HT1080 (cell line): ENCODE measurements around the gene CDH18. TPM values are rescaled to one million over a fixed set of nuclear protein-coding genes. Genes with fewer than 3 reads are reported as not detected.

Experiments
- DNase-seq: peaks from one replicate; pipeline ENCODE4 v3.0.0-alpha.2; 2015; ENCODE audit warnings: low read depth
- total RNA-seq: library from RNA; depleted of rRNA; stranded (reverse); fragments of >200 nt; shearing (Covaris generic); gene quantifications from 2 replicates; pipeline ENCODE4 v1.2.3, GENCODE V29; 2014

Gene CDH18
- total RNA-seq, 1 experiment from 2014 or later: 0.31 TPM

- DNase-seq: peak; percentile 93
Observed at GRCh38 chr5:19928562-19929421, 59.2 kb downstream of the CDH18 start.

DNA sequence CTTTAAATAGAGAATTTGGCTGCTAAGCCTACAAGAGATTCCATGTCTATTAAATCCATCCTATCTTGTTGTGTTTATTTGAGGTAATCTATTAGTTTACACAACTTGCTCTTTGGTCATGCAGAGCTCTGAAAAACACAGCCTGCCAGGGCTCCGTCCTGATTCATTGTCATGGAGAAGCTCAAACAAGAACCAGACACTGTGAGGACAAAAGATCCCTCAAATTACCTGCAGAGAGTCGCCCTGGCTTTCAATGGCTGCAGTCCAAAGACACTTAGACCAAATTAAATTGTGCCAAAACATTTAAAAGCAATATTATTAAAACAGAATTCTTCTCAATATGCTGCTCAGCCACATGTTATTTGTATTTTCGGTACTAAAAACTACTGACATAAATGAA is 60.1 kb downstream of the CDH18 start:
- DNase-seq: no peak

DNA sequence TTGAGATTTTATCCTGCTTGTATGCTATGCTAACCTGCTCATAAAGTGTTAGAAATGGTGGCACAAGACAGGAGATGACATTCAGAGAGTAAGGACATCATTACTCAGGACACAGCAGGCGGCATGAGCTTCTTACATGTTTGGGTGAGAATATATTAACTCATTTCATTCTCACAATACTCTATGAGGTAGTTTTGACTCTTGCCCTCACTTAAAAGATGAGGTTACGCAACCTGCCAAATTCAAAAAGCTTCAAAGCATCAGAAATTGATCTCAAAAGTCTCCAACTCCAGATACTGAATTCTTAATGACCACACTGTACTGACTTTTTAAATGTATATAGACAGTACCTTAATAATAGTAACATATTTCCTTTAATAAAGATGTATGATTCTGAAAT is 60.8 kb downstream of the CDH18 start:
- no peak for DNase-seq

GRCh38 chr5:19923742-19924141 is 64.3 kb downstream of the CDH18 start:
- no peak for DNase-seq

DNA sequence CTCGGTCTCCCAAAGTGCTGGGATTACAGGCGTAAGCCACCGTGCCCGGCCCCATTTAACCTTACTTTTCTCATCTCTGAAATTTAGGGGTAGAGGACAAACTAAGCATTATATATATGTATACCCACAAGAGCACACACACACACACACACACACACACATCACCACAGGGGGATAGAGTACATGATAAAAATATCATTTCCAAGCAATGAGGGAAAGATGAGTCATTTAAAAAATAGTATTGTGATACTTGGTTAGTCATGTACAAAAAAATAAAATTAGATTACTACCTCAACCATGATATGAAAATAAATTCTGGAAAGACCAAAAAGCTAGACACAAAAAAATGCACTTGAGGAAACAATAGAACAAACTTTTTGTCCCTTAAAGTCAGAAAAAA is 67.2 kb downstream of the CDH18 start:
- DNase-seq: peak; percentile 19

GRCh38 chr5:19918780-19919179 is 69.2 kb downstream of the CDH18 start:
- DNase-seq: no peak

GRCh38 chr5:19917588-19918122 is 70.3 kb downstream of the CDH18 start:
- no peak for DNase-seq

GRCh38 chr5:19910136-19910535 is 77.9 kb downstream of the CDH18 start:
- DNase-seq: no peak

DNA sequence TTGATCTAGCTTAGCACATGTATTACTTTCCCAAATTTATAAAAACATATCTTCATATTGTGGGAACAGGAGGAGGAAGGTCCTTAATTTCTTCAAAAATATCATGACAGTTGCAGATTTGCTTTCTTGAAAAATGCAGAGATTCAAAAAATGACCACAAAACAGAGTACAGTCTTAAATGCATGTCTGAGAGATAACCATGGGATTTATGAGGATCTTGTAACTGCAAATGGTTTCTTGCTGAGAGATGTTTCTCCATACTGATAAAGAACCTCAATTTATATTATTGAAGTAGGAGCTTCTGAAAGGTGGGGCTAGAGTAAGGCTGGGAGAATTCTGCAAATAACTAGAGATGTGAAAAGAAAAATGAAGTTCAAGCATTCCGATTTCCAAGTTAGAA is 83.2 kb downstream of the CDH18 start:
- DNase-seq: no peak

GRCh38 chr5:19903611-19904010 is 84.4 kb downstream of the CDH18 start:
- DNase-seq: no peak

- DNase-seq: no peak
Observed at GRCh38 chr5:19902316-19902934, 85.6 kb downstream of the CDH18 start.

DNA sequence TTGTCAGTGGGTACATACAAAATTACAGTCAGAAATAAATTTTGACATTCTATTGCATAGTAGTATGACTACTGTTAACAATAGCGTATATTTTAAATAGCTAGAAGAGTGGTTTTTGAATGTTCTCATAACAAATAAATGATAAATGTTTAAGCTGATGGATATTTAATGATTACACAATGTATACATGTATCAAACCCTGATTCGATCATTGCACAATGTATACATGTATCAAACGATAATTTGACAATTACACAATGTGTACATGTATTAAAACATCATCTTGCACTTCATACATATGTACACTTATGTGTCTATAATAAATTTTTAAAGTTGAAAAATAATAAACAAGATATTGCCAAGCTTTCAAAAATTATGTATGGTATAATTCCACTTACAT is 87.7 kb downstream of the CDH18 start:
- no peak for DNase-seq

DNA sequence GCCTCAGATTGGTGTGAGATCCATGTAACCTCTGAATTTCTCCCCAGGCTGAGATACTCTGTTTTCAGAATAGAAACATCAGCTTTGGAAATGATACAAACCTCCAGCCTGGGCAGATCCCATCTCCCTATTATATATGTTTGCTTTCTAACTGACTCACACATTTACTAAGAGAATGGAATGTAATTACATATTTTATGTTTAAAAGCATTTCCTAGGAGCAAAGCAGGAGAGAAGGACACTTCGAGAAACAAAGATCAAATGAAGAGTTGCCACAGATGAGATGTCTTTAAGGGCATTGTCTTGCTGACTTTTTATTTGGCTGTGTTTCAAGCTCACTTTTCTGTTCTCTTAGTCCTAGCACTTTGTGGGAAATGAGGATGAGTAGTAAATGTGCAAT is 96.3 kb downstream of the CDH18 start:
- peak; percentile 67 for DNase-seq

GRCh38 chr5:19886123-19886917 is 101.7 kb downstream of the CDH18 start:
- DNase-seq: peak; percentile 55

GRCh38 chr5:19885040-19885824 is 102.8 kb downstream of the CDH18 start:
- DNase-seq: no peak

DNA sequence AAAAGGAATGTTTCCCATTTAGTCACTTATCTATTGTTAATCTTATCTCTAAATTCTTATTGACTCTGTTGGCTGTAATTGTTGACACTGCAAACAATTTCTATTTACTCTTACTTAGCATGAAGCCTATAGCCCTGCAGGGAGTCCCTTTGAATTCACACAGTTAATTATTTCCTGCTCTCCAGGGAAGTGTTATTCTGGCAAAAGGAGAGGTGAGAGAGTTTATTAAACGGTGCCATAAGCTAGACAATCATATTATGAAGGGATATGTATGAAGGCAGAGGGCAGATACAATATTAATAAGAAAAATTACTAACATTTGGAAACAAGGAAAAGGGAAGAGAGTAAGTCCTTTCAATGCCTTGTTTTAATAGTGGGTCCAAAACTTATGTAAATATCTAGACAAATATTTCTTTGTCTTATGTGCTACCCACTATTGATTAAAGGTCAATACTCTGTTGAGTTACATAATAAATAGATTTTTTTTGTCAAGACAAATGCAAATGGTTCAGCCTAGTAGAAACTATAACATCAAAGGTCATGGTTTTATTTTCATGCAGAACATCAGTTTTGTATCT is 107.1 kb downstream of the CDH18 start:
- DNase-seq: no peak

GRCh38 chr5:19880458-19880857 is 107.5 kb downstream of the CDH18 start:
- DNase-seq: no peak

GRCh38 chr5:19874811-19875210 is 113.2 kb downstream of the CDH18 start:
- no peak for DNase-seq

DNA sequence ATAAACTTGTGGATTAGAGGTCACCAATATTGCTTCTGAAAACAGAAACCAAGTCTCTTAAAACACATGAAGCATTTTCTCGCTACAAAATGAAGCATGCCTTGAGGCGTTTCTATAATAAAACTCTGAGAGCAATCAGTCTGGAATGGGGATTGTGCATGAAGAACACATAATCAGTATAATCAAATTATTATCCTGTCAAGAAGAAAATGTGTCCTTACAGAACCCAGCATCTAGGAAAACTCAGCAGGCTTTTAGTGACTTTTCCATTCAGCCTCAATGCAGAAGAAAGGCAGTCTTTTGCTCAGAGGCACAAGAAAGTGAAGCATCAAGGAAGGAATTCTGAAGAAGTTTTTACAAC is 121.9 kb downstream of the CDH18 start:
- DNase-seq: no peak

GRCh38 chr5:19865336-19866089 is 122.5 kb downstream of the CDH18 start:
- DNase-seq: no peak
